HG02571 (cell line): Measurements from ENCODE around the gene ZBTB5.
"Not testable (repeated sequence)": the region's sequence is repeated elsewhere in the genome, so short reads cannot be mapped to it uniquely, and the experiment has no call there.

ENCODE experiments used
- ATAC-seq: cut with Tn5 transposase; IDR thresholded peaks from one replicate; pipeline ENCODE4 v1.9.1; 2021; ENCODE audit warnings: mild to moderate bottlenecking, moderate library complexity; ENCODE audit not compliant: unreplicated experiment

ZBTB5 gene, protein sequence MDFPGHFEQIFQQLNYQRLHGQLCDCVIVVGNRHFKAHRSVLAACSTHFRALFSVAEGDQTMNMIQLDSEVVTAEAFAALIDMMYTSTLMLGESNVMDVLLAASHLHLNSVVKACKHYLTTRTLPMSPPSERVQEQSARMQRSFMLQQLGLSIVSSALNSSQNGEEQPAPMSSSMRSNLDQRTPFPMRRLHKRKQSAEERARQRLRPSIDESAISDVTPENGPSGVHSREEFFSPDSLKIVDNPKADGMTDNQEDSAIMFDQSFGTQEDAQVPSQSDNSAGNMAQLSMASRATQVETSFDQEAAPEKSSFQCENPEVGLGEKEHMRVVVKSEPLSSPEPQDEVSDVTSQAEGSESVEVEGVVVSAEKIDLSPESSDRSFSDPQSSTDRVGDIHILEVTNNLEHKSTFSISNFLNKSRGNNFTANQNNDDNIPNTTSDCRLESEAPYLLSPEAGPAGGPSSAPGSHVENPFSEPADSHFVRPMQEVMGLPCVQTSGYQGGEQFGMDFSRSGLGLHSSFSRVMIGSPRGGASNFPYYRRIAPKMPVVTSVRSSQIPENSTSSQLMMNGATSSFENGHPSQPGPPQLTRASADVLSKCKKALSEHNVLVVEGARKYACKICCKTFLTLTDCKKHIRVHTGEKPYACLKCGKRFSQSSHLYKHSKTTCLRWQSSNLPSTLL

DNA sequence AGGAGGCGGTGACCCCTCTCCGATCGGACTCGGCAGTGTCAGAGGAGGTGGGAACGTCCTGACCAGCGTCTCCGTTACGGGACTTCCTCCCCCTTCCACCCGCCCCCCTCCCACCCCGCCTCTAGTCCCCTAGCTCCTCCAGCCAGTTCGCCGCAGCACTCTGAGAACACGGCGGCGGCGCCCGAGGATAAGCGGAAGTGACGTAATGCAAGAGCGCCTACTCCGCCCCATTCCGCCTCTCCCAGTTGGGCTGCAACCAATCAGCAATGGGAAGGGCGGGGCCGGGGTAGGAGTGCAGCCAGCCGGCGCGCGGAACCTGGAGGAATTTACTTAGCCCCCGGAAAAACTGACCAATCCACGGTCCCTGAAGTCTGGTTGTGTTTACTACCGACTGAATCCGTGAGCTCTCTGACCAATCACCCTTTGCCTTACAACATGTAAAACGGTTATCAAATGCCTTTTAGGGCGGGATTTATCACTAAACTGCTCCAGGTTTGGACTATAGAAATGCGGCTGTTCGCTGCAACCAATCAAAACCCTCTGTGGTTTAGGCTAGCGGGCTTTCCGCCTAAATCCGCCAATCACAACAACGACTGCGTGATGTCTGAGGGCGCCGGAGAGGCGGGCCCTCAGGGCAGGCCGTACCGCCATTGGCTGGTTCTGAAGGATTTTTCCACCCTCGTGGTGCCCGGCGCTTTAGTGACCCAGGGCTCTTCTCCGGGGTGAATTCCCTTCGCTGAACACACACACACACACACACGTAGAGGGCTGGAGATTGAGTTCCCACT, at the start of gene ZBTB5:
TSS of gene ZBTB5 (minus strand) at position 202 of the 788 bp plus-strand sequence. CDS start 22,899 bp downstream, outside the sequence.
- ATAC-seq: peak; percentile 86

DNA sequence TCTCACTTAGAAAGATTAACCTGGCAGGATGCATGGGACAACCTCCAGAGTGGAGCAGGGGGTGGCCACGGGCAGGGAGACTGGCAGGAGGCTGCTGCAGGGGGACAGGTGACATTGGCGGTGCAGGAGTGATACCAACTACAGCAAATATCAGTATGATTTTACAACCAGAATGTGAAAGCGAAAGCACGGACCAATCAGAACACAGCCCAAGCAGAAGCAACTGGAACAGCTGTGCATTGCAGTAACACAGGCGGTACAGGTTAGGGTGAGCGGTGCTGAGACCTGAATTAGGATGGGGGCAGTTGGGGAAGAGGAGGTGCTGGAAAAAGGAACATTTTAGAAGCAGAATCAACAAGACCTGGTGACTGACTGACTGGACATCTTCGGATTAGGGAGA, 49.7 kb upstream of the ZBTB5 start:
- no peak for ATAC-seq

GRCh38 chr9:37514415-37514814, 49.2 kb upstream of the ZBTB5 start:
- ATAC-seq: not testable (repeated sequence)

GRCh38 chr9:37512437-37512836, 47.2 kb upstream of the ZBTB5 start:
- ATAC-seq: no peak

GRCh38 chr9:37511016-37512010, 46.1 kb upstream of the ZBTB5 start:
- ATAC-seq: no peak

- not testable (repeated sequence) for ATAC-seq
These were observed 44.8 kb upstream of the ZBTB5 start for GRCh38 chr9:37510053-37510452.

GRCh38 chr9:37509536-37509935, 44.3 kb upstream of the ZBTB5 start:
- ATAC-seq: no peak

- ATAC-seq: no peak
These were observed 43.6 kb upstream of the ZBTB5 start for GRCh38 chr9:37508834-37509206.

DNA sequence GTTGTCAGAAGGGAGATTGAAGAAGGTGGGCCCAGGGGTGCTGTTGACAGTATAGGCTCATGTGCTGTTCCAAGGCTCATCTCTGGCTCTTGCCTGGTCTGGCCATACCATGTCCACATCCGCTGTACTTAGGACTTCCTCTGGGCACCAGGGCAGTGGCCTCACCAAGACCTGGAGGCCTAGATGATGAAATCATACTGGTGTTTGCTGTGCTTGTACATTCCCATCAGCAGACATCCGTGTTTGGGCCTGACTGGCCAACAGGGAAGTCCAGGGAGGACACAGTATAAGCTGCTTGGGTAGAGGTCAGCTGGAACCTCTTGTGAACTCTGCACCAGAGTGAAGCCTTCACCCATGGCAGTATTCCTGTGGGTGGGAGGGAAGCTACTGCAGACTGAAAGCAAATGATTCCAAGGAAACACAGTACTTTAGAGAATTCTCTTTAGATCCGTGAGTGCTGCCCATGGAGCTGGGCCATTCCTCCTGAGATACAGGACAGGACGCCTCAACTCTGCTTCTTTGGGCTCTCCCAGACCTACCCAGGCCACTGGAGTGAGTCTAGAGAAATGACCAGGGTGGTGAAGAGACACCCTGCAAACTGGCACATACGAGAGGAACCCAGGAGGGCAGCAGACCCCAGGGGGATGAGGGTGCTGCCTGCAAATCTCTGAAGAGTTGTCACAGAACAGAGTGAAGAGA, 43.0 kb upstream of the ZBTB5 start:
- ATAC-seq: no peak

GRCh38 chr9:37507566-37508134, 42.4 kb upstream of the ZBTB5 start:
- no peak for ATAC-seq

GRCh38 chr9:37504605-37505004, 39.4 kb upstream of the ZBTB5 start:
- no peak for ATAC-seq

GRCh38 chr9:37503736-37504135, 38.5 kb upstream of the ZBTB5 start:
- ATAC-seq: no peak

- no peak for ATAC-seq
These were observed 36.8 kb upstream of the ZBTB5 start for GRCh38 chr9:37501957-37502596.

DNA sequence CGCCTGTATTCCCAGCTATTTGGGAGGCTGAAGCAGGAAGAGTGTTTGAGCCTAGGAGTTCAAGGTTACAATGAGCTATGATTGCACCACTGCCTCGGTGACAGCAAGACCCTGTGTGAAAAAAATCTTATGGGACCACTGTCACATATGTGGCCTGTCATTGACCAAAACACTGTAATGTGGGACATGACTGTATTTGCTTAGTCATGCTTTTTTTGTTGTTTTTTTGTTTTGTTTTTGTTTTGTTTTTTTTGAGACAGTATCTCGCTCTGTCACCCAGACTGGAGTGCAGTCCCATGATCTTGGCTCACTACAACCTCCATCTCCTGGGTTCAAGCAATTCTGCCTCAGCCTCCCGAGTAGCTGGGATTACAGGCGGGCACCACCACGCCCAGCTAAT, 34.0 kb upstream of the ZBTB5 start:
- ATAC-seq: no peak

GRCh38 chr9:37498457-37498856, 33.2 kb upstream of the ZBTB5 start:
- ATAC-seq: no peak

- ATAC-seq: no peak
These were observed 32.1 kb upstream of the ZBTB5 start for GRCh38 chr9:37497320-37497719.

DNA sequence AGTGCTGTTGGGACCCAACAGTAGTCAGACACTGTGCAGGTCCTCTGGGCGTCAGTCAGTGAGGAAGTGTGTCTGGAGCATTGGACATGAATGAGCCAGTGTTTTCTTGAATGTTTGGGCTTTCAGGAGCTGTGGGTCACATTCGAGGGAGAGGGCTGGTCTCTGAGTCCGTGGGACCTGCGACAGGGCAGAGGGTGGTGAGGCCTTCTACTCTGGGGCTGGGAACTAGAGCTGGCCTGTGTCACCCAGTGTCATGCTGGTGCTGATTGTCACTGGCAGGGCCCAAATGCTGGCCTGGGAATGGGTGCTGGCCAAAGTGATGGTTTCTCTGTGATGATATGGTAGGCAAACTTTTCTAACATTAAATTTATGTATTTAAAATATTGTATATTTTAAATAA, 30.8 kb upstream of the ZBTB5 start:
- no peak for ATAC-seq

DNA sequence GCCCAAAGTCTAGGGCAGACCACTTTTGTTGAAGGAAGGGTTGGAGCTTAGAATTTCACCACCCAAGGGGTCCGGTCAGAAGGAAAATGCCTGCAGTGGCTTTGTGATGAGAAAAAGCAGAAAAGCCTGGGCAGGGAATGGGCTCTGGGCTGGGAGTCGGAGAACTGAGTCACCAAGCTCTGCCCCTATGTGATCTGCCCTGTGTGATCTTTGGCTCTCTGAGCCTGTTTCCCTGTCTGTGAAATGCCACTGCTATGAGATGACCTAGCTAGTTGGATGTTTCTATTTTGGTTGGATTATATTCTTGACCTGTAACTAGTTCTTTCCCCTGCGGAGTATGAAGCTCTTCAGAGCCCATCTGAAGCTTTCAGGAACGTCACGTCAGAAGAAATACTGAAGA, 30.3 kb upstream of the ZBTB5 start:
- no peak for ATAC-seq

DNA sequence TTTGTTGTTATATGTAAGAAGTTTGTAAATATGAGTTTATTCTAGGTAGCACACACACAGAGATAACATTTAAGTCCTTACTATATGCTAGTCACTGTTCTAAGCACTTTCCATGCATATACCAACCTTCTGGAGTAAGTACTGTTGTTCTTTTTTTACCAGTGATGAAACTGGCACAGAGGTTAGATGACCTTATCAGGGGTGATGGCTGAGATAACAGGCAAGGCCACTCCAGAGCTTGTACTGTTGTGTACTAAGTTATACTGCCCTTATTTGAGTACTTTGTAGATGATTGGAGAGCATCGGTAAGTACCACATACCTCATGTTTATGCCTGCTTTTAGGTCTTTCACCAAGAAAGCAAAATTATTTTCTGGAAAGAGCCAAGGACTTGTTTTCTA, 26.7 kb upstream of the ZBTB5 start:
- no peak for ATAC-seq
